Astrocyte of the hippocampus (primary cell): ENCODE results near the gene COL4A2.
"Not testable (repeated sequence)": the region's sequence is repeated elsewhere in the genome, so short reads cannot be mapped to it uniquely, and the experiment has no call there.

Source experiments
- DNase-seq: peaks from one replicate; pipeline ENCODE4 v3.0.0; 2011; ENCODE audit warnings: low read depth, low spot score

COL4A2 gene

DNA sequence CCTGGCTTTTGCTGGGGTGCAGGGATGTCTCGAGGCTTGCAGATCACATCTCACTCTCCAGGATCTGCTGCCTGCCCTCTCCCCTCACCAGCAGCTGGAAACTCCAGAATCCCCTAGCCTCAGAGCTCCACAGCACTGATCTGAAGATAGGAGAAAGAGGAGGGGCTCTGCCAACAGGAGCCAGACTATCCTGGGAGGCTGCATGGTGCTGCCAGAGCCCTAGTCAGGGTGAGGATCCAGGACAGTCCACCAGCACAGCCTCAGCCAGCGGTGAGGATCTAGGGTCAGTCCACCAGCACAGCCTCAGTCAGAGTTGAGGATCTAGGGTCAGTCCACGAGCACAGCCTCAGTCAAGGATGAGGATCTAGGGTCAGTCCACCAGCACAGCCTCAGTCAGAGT, 189.2 kb downstream of the COL4A2 start:
- DNase-seq, result no peak

DNA sequence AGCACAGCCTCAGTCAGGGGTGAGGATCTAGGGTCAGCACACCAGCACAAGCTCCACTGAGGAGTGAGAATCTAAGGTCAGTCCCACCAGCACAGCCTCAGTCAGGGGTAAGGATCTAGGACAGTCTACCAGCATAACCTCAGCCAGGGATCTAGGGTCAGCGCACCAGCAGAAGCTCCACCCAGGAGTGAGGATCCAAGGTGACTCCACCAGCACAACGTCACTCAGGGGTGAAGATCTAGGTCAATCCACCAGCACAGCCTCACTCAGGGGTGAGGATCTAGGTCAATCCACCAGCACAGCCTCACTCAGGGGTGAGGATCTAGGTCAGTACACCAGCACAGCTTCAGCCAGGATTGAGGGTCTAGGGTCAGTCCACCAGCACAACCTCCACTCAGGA, 189.9 kb downstream of the COL4A2 start:
- no peak for DNase-seq

DNA sequence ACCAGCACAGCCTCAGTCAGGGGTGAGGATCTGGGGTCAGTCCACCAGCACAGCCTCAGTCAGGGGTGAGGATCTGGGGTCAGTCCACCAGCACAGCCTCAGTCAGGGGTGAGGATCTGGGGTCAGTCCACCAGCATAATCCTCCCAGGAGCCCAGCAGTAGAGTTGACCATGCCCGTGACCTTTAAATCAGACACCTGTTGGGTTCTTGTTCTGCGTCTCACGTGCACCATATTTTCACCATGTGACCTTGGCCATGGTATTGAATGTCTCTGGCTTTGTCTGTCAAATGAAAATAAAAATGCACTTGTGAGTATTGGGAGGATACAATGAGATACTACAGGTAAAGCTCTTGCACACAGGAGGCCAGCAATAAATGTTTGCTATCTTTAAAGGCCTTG, 190.8 kb downstream of the COL4A2 start:
- not testable (repeated sequence) for DNase-seq

GRCh38 chr13:110498327-110498726, 191.2 kb downstream of the COL4A2 start:
- no peak for DNase-seq

GRCh38 chr13:110498765-110499164, 191.7 kb downstream of the COL4A2 start:
- DNase-seq, result no peak

GRCh38 chr13:110499621-110500281, 192.7 kb downstream of the COL4A2 start:
- peak; percentile 84 for DNase-seq

GRCh38 chr13:110500341-110500740, 193.3 kb downstream of the COL4A2 start:
- DNase-seq, result no peak

- DNase-seq, result no peak
Measured at GRCh38 chr13:110501188-110501587, 194.1 kb downstream of the COL4A2 start.

DNA sequence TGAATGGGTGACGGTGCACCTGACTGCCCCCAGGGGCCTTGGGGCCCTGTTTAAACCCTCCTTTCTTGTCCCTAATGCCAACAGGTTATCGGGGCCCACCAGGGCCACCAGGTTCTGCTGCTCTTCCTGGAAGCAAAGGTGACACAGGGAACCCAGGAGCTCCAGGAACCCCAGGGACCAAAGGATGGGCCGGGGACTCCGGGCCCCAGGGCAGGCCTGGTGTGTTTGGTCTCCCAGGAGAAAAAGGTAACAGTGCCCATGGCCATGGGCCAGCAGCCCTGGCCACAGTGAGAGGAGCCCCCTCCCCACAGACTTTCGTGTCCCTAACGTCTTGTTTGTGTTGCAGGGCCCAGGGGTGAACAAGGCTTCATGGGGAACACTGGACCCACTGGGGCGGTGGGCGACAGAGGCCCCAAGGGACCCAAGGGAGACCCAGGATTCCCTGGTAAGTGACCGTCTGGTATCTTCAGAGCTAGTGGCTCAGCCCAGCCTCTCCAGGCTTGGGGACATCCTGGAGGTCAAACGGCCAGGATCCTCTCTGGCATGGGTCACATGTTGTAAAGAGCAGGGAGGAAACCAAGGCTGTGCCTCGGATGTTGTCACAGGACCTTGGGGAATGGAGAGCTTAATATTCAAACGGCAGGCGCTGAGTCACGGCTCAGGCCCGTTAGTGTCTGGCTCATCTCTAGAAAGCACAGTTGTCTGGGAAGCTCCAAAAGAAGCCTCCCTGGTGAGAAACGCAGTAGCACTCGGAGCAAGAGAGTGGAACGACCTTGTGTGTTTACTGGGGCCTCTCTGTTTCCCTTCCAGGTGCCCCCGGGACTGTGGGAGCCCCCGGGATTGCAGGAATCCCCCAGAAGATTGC, 196.2 kb downstream of the COL4A2 start:
- DNase-seq, result no peak

GRCh38 chr13:110503979-110504499, 197.0 kb downstream of the COL4A2 start:
- no peak for DNase-seq

- no peak for DNase-seq
Measured at GRCh38 chr13:110505594-110505993, 198.5 kb downstream of the COL4A2 start.

DNA sequence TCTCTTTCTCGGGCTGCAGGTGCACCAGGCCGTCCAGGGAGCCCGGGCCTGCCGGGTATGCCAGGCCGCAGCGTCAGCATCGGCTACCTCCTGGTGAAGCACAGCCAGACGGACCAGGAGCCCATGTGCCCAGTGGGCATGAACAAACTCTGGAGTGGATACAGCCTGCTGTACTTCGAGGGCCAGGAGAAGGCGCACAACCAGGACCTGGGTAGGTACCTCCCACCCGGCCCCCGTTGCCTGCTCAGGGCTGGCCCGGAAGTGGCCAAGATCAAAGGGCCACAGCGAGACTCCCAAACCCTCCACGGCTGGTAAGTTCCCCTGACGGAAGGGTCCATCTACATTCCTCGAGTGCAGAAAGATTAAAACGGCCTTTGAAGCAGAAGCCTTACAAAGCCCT, 199.3 kb downstream of the COL4A2 start:
- DNase-seq, result no peak

- peak; percentile 55 for DNase-seq
Measured at GRCh38 chr13:110506859-110507566, 199.9 kb downstream of the COL4A2 start.

DNA sequence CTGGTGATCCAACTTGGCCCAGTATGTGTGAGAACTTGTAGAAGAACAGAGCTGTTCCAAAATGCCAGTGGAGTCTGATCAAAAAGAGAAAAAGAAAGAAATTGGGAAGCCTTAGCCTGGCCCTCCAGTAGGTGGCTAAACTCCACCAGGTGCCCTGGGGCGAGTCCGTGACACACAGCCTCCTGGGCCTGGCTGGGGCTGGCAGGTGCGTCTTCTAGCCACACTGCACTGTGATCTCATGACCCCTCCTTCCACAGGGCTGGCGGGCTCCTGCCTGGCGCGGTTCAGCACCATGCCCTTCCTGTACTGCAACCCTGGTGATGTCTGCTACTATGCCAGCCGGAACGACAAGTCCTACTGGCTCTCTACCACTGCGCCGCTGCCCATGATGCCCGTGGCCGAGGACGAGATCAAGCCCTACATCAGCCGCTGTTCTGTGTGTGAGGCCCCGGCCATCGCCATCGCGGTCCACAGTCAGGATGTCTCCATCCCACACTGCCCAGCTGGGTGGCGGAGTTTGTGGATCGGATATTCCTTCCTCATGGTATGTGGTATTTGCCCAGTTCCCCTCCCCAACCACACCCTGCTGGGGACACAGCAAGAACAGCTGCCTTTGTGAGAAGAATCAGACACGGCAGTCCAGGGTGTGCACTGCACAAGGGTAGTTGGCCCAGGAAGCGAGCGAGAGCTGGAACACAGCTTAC, 200.7 kb downstream of the COL4A2 start:
- DNase-seq, result no peak

GRCh38 chr13:110509478-110509926, 202.4 kb downstream of the COL4A2 start:
- DNase-seq, result no peak

DNA sequence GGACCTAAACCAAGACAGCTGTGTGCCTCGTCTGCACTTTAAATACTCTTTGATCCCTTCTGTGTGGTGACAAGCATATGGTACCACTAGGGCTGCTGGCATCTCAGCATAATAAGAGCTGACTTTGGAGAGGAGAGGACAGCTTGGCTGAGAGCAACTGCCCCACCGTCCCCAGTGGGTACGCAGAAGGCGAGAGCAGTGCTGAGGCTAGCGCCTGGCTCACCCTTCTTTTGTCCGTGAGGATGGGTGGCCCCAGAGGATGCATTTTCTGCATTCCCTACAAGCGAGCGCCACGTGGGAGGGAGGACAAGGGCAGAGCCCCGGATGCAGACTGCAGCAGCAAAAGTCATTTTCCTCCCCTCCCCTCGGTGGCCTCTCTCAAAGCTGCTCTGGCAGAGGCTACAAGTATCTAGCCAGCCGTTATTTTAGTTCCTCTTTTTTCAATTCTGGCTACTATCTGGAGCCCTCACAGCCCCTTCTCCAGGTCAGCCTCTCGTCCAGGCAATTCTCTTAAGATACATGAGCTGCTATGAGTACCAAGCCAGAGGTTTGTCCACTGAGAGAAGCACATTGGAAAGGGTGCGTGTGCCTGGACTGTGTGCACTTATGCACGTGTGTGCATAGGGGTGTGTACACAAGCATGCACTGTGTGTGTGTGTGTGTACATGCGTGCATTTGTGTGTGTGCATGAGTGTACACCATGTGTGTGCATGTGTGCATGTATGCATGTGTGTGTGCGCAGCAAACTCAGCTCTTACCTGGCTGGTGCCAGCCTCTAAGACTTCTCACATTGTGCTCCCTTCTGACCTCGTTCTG, 203.1 kb downstream of the COL4A2 start:
- DNase-seq, result no peak

GRCh38 chr13:110511509-110512181, 204.6 kb downstream of the COL4A2 start:
- DNase-seq, result no peak

- DNase-seq, result no peak
Measured at GRCh38 chr13:110512198-110512740, 205.2 kb downstream of the COL4A2 start.

DNA sequence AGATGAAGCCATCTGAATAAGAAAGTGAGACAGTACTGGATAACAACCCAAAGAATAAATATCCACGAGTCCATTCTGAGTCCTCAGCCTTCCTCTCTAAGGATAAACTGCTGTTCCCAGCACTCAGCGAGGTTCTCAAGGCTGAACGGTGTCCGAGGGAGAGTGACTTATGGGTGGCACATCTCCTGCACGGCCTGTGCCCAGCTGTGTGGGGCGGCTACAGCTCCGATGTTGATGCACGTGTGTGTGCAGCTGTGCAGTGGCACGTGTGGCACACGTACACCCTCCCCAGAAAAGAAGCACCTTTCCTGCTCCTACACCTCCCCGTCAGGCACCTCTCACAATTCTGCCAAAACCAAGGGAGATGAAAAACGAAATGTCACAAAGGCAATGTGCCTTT, 209.4 kb downstream of the COL4A2 start:
- DNase-seq, result no peak
